GM12872 (cell line): ENCODE data around the gene ARHGEF25.

Source experiments
- TF ChIP-seq, protein P1 (sequence below): IDR thresholded peaks from 3 replicates; pipeline ENCODE4 v1.5.1; 2011; ENCODE audit warnings: low read depth, mild to moderate bottlenecking, low read length, moderate library complexity; ENCODE audit not compliant: insufficient read depth

Gene ARHGEF25

DNA sequence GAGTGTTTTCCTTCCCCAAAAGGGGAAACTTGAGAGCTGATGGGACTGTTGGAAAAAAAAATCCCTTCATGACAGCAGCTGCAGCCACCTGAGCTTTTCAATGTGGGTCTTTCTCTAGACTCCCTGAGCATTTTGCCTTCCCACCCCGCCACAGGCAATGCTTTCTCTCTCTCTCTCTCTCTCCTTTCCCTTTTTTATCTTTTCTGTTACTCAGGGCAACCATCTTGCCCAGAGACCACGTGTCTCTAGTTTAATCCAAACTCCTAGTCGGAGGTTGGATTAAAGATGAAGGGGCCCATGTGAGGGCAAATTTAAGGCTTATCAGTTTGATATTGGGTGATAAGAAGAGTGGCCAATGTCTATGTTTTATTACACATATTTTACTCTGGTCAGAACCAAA is 47.7 kb downstream of the ARHGEF25 start:
- TF ChIP-seq, protein P1, sequence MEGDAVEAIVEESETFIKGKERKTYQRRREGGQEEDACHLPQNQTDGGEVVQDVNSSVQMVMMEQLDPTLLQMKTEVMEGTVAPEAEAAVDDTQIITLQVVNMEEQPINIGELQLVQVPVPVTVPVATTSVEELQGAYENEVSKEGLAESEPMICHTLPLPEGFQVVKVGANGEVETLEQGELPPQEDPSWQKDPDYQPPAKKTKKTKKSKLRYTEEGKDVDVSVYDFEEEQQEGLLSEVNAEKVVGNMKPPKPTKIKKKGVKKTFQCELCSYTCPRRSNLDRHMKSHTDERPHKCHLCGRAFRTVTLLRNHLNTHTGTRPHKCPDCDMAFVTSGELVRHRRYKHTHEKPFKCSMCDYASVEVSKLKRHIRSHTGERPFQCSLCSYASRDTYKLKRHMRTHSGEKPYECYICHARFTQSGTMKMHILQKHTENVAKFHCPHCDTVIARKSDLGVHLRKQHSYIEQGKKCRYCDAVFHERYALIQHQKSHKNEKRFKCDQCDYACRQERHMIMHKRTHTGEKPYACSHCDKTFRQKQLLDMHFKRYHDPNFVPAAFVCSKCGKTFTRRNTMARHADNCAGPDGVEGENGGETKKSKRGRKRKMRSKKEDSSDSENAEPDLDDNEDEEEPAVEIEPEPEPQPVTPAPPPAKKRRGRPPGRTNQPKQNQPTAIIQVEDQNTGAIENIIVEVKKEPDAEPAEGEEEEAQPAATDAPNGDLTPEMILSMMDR, result no peak

DNA sequence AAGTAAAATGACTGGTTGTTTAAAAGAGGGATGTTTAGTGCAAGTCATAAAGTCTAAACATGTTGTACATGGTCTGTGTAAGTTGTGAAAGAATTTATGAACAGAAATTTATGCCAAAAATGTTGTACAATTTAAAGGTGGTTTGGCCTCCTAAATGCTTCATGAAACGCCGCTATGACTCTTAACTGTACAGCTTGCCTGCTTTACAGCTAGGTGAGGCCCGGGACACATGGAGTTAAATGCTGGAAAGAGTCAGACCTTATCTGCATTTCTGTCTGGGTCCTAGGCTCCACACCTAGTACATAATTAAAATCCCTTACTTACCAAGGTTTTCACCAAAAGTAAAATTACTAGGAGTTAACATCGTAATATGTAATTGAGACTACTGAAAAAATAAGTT is 50.1 kb downstream of the ARHGEF25 start:
- TF ChIP-seq, protein P1, result no peak
